B cell (primary cell): ENCODE data around the gene CHTF8.

Experiments
- EZH2 ChIP-seq: IDR thresholded peaks from 2 replicates; pipeline ENCODE4 v1.6.1; 2012; ENCODE audit warnings: borderline replicate concordance, low read depth, mild to moderate bottlenecking, moderate library complexity, low read length; ENCODE audit not compliant: insufficient read depth, poor library complexity, severe bottlenecking
- TF ChIP-seq, protein P1 (sequence below): fragments of 200-600 bp; IDR thresholded peaks from one replicate; pipeline ENCODE4 v1.8.0; 2022; ENCODE audit warnings: antibody characterized with exemption, mild to moderate bottlenecking

DNA sequence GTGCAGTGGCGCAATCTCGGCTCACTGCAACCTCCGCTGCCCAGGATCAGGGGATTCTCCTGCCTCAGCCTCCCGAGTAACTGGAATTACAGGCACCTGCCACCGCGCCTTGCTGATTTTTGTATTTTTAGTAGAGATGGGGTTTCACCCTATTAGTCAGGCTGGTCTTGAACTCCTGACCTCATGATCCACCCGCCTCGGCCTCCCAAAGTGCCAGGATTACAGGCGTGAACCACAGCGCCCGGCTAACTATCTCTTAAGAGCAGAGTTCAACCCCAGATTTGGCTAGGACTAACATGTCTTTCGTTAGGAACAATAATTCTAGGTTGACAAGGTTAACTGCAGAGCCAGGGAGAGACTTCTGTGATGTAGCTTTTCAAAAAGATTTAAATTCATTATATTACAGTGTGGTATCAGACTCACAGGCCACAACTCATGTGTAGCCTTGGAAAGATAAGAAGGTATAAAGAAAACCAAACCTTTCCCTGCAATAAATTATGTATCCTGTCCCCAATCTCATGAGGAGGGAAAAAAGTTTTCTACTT lies 4.3 kb downstream of the CHTF8 start:
- TF ChIP-seq, protein P1, sequence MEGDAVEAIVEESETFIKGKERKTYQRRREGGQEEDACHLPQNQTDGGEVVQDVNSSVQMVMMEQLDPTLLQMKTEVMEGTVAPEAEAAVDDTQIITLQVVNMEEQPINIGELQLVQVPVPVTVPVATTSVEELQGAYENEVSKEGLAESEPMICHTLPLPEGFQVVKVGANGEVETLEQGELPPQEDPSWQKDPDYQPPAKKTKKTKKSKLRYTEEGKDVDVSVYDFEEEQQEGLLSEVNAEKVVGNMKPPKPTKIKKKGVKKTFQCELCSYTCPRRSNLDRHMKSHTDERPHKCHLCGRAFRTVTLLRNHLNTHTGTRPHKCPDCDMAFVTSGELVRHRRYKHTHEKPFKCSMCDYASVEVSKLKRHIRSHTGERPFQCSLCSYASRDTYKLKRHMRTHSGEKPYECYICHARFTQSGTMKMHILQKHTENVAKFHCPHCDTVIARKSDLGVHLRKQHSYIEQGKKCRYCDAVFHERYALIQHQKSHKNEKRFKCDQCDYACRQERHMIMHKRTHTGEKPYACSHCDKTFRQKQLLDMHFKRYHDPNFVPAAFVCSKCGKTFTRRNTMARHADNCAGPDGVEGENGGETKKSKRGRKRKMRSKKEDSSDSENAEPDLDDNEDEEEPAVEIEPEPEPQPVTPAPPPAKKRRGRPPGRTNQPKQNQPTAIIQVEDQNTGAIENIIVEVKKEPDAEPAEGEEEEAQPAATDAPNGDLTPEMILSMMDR = no peak
- no peak for TF ChIP-seq EZH2
